Measurements from ENCODE around the gene WDR43. TPM values are rescaled to one million over a fixed set of nuclear protein-coding genes. Genes with fewer than 3 reads are reported as not detected.

The WDR43 gene
- total RNA-seq, 1 experiment from 2014 or later = 112 TPM

DNA sequence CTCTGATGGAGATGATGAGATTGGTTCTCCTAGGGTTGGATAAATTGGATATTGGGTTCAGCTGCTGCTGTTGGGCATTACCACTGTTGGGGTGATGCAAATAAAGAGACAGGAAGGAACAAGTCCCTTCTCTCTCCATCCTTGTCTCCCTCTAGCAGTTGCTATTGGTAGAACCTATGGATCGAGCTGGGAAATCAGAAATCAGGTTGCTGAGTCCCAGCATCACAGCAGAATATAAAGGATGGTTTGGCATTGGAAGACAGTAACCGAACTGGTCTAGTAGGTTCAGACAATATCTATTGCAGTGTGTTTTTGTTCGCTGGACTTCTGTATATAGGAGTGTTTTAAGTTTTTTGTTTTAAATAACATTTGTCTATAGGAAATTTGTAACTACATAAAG is 8.1 kb downstream of the WDR43 start (continued):
- TF ChIP-seq, protein P1, sequence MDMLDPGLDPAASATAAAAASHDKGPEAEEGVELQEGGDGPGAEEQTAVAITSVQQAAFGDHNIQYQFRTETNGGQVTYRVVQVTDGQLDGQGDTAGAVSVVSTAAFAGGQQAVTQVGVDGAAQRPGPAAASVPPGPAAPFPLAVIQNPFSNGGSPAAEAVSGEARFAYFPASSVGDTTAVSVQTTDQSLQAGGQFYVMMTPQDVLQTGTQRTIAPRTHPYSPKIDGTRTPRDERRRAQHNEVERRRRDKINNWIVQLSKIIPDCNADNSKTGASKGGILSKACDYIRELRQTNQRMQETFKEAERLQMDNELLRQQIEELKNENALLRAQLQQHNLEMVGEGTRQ (CRISPR knock-in tag; IDR thresholded peaks at IDR 0.05) = no peak
- TF ChIP-seq, protein P2, sequence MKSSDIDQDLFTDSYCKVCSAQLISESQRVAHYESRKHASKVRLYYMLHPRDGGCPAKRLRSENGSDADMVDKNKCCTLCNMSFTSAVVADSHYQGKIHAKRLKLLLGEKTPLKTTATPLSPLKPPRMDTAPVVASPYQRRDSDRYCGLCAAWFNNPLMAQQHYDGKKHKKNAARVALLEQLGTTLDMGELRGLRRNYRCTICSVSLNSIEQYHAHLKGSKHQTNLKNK (CRISPR knock-in tag; IDR thresholded peaks at IDR 0.05) = no peak
- no peak for TF ChIP-seq KAT7 (CRISPR knock-in tag; IDR thresholded peaks at IDR 0.05; ENCODE audit: borderline replicate concordance)
- TF ChIP-seq, protein P3, sequence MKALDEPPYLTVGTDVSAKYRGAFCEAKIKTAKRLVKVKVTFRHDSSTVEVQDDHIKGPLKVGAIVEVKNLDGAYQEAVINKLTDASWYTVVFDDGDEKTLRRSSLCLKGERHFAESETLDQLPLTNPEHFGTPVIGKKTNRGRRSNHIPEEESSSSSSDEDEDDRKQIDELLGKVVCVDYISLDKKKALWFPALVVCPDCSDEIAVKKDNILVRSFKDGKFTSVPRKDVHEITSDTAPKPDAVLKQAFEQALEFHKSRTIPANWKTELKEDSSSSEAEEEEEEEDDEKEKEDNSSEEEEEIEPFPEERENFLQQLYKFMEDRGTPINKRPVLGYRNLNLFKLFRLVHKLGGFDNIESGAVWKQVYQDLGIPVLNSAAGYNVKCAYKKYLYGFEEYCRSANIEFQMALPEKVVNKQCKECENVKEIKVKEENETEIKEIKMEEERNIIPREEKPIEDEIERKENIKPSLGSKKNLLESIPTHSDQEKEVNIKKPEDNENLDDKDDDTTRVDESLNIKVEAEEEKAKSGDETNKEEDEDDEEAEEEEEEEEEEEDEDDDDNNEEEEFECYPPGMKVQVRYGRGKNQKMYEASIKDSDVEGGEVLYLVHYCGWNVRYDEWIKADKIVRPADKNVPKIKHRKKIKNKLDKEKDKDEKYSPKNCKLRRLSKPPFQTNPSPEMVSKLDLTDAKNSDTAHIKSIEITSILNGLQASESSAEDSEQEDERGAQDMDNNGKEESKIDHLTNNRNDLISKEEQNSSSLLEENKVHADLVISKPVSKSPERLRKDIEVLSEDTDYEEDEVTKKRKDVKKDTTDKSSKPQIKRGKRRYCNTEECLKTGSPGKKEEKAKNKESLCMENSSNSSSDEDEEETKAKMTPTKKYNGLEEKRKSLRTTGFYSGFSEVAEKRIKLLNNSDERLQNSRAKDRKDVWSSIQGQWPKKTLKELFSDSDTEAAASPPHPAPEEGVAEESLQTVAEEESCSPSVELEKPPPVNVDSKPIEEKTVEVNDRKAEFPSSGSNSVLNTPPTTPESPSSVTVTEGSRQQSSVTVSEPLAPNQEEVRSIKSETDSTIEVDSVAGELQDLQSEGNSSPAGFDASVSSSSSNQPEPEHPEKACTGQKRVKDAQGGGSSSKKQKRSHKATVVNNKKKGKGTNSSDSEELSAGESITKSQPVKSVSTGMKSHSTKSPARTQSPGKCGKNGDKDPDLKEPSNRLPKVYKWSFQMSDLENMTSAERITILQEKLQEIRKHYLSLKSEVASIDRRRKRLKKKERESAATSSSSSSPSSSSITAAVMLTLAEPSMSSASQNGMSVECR (CRISPR knock-in tag; IDR thresholded peaks at IDR 0.05; ENCODE audit: borderline replicate concordance) = no peak
- TF ChIP-seq FOXK1 (CRISPR knock-in tag; IDR thresholded peaks at IDR 0.05) = no peak
- no peak for TF ChIP-seq ETV6 (CRISPR knock-in tag; IDR thresholded peaks at IDR 0.05)
- TF ChIP-seq, protein P4, sequence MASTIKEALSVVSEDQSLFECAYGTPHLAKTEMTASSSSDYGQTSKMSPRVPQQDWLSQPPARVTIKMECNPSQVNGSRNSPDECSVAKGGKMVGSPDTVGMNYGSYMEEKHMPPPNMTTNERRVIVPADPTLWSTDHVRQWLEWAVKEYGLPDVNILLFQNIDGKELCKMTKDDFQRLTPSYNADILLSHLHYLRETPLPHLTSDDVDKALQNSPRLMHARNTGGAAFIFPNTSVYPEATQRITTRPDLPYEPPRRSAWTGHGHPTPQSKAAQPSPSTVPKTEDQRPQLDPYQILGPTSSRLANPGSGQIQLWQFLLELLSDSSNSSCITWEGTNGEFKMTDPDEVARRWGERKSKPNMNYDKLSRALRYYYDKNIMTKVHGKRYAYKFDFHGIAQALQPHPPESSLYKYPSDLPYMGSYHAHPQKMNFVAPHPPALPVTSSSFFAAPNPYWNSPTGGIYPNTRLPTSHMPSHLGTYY (CRISPR knock-in tag; IDR thresholded peaks at IDR 0.05) = no peak
- TF ChIP-seq, protein P5, sequence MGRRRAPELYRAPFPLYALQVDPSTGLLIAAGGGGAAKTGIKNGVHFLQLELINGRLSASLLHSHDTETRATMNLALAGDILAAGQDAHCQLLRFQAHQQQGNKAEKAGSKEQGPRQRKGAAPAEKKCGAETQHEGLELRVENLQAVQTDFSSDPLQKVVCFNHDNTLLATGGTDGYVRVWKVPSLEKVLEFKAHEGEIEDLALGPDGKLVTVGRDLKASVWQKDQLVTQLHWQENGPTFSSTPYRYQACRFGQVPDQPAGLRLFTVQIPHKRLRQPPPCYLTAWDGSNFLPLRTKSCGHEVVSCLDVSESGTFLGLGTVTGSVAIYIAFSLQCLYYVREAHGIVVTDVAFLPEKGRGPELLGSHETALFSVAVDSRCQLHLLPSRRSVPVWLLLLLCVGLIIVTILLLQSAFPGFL (CRISPR knock-in tag; IDR thresholded peaks at IDR 0.05; ENCODE audit: borderline replicate concordance) = no peak
- no peak for TF ChIP-seq ATF1 (CRISPR knock-in tag; IDR thresholded peaks at IDR 0.05)

DNA sequence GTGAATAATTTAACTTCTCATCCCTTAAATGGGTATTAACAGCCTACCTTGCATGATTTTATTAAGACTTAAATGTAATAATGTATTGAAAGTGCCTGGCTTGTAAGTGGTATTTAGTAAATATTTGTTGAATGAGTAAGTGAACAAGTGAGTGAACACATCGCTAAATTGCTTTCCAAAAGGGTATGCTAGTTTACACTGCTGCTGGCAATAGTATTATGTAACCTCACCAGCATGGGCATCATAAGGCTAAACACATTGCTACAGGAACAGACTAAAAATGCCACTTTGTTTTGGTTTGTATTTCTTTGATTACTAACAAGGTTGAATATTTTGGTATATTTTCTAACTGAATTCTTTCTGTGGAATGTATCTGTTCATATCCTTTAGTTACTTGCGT is 9.8 kb downstream of the WDR43 start:
- Mint-ChIP-seq H3K27me3 (ENCODE audit: low read depth) (no peaks in the 10 kb centered on the region), H3K4me1 (peaks cover 16% of the 10 kb centered on the region)
- CTCF ChIA-PET = no interaction called here

More for the DNA sequence above, 9.8 kb downstream of the WDR43 start:
- POLR2A ChIA-PET = no interaction called here
- Mint-ChIP-seq H3K27ac (peak overlapping the region; percentile 19; the same call in 1 of the 2 replicates), H3K4me3 (no peak overlapping the region), H3K36me3 (peaks cover 68% of the 10 kb centered on the region), H3K9me3 (no peaks in the 10 kb centered on the region)
- TF ChIP-seq, protein P6, sequence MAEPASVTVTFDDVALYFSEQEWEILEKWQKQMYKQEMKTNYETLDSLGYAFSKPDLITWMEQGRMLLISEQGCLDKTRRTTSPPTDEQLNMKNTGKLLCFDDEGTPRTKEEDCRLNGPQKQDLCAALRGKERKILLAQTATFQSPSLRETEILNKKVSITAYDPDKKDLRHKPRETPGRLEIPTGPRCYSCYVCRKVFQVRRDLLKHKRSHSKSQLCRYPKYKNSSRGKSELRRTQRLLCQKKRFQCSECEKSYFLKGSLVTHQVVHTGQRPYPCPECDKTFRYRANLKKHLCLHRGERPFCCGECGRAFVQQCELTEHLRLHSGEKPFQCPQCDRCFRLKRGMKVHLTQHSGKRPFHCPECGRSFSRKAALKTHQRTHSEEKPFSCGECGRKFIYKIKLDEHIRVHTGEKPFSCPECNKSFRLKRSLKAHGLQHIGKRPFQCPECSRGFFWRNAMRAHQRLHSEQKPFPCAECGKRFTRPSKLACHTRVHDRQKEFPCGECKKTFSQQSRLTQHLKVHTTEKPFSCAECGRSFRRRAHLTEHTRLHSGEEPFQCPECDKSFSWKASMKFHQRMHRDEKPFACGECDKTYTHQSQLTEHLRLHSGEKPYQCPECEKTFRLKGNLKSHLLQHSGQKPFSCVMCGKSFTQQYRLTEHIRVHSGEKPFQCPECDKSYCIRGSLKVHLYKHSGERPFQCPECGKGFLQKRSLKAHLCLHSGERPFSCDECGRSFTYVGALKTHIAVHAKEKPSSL (CRISPR knock-in tag; conservative IDR thresholded peaks at IDR 0.05) = no peak
- TF ChIP-seq, protein P7, sequence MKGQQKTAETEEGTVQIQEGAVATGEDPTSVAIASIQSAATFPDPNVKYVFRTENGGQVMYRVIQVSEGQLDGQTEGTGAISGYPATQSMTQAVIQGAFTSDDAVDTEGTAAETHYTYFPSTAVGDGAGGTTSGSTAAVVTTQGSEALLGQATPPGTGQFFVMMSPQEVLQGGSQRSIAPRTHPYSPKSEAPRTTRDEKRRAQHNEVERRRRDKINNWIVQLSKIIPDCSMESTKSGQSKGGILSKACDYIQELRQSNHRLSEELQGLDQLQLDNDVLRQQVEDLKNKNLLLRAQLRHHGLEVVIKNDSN (CRISPR knock-in tag; IDR thresholded peaks at IDR 0.05) = no peak
- TF ChIP-seq, protein P4 (CRISPR knock-in tag; IDR thresholded peaks at IDR 0.05) = no peak
- TF ChIP-seq, protein P8, sequence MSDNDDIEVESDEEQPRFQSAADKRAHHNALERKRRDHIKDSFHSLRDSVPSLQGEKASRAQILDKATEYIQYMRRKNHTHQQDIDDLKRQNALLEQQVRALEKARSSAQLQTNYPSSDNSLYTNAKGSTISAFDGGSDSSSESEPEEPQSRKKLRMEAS (CRISPR knock-in tag; IDR thresholded peaks at IDR 0.05) = no peak
- TF ChIP-seq EMX1 (CRISPR knock-in tag; IDR thresholded peaks at IDR 0.05) = no peak
- TF ChIP-seq NFYB (CRISPR knock-in tag; conservative IDR thresholded peaks at IDR 0.05; ENCODE audit: low read depth) = no peak
- TF ChIP-seq IRF2 (CRISPR knock-in tag; IDR thresholded peaks at IDR 0.05; ENCODE audit: borderline replicate concordance, low read depth) = no peak
- TF ChIP-seq SMAD3 (CRISPR knock-in tag; IDR thresholded peaks at IDR 0.05; ENCODE audit: borderline replicate concordance) = no peak
- no peak for DNase-seq (ENCODE audit: low spot score)
- ATAC-seq = no peak

Measured in WTC11 (cell line).